GM19328 (cell line): ENCODE results near the gene PPIF.

Experiments used
- ATAC-seq: cut with Tn5 transposase; IDR thresholded peaks from one replicate; pipeline ENCODE4 v1.9.1; 2021; ENCODE audit warnings: mild to moderate bottlenecking, moderate library complexity; ENCODE audit not compliant: unreplicated experiment

The PPIF gene

GRCh38 chr10:79347894-79348639, 798 bp downstream of the PPIF start:
- ATAC-seq: peak; percentile 73

GRCh38 chr10:79348640-79348988, 1.3 kb downstream of the PPIF start:
- ATAC-seq: no peak

GRCh38 chr10:79349072-79349491, 1.8 kb downstream of the PPIF start:
- no peak for ATAC-seq

- ATAC-seq: no peak
These were observed 2.6 kb downstream of the PPIF start for GRCh38 chr10:79349766-79350406.

- ATAC-seq: no peak
These were observed 3.3 kb downstream of the PPIF start for GRCh38 chr10:79350407-79351154.

- ATAC-seq: no peak
These were observed 4.1 kb downstream of the PPIF start for GRCh38 chr10:79351332-79351731.

GRCh38 chr10:79352035-79352877, 5.0 kb downstream of the PPIF start:
- no peak for ATAC-seq

- no peak for ATAC-seq
These were observed 5.7 kb downstream of the PPIF start for GRCh38 chr10:79353000-79353406.

- ATAC-seq: no peak
These were observed 6.5 kb downstream of the PPIF start for GRCh38 chr10:79353726-79354125.

GRCh38 chr10:79354141-79354540, 6.9 kb downstream of the PPIF start:
- ATAC-seq: no peak

- no peak for ATAC-seq
These were observed 7.3 kb downstream of the PPIF start for GRCh38 chr10:79354615-79355014.

GRCh38 chr10:79355420-79356017, 8.2 kb downstream of the PPIF start:
- no peak for ATAC-seq

GRCh38 chr10:79356104-79356503, 8.8 kb downstream of the PPIF start:
- ATAC-seq: no peak

GRCh38 chr10:79357180-79357579, 9.9 kb downstream of the PPIF start:
- no peak for ATAC-seq

- ATAC-seq: no peak
These were observed 11.5 kb downstream of the PPIF start for GRCh38 chr10:79358811-79359210.

- no peak for ATAC-seq
These were observed 12.7 kb downstream of the PPIF start for GRCh38 chr10:79359816-79360498.

GRCh38 chr10:79360499-79361342, 13.5 kb downstream of the PPIF start:
- ATAC-seq: no peak

GRCh38 chr10:79361726-79362397, 14.6 kb downstream of the PPIF start:
- no peak for ATAC-seq
